GM18520 (cell line): ENCODE measurements around the gene CORO1A.
A peak's percentile ranks its signal among the peaks of the same experiment; 100 is the strongest.
"Not testable (repeated sequence)": the region's sequence is repeated elsewhere in the genome, so short reads cannot be mapped to it uniquely, and the experiment has no call there.

Source experiments
- ATAC-seq: cut with Tn5 transposase; IDR thresholded peaks from one replicate; pipeline ENCODE4 v1.9.1; 2021; ENCODE audit not compliant: unreplicated experiment

CORO1A gene

DNA sequence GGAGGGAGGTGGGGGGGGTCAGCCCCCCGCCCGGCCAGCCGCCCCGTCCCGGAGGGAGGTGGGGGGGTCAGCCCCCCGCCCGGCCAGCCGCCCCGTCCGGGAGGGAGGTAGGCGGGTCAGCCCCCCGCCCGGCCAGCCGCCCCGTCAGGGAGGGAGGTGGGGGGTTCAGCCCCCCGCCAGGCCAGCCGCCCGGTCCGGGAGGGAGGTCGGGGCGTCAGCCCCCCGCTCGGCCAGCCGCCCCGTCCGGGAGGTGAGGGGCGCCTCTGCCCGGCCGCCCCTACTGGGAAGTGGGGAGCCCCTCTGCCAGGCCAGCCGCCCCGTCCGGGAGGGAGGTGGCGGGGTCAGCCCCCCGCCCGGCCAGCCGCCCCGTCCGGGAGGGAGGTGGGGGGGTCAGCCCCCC lies 14.0 kb upstream of the CORO1A start:
- ATAC-seq, result not testable (repeated sequence)

- not testable (repeated sequence) for ATAC-seq
Measured at GRCh38 chr16:30170145-30170544, 13.3 kb upstream of the CORO1A start.

DNA sequence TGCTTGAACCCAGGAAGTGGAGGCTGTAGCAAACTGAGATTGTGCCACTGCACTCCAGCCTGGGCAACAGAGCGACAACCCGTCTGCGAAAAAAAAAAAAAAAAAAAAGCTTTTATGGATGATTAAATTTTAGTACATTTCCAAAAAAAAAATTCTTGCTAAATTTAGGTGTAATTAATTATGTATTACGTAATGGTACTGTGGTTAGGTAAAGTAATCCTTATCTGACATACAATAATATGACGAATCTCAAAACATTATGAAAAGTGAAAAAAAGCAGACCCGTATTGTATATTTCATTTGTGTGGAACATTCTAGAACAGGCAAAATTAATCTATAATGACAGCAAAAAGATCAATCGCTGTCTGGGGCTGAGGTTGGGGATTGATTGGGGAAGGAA lies 10.3 kb upstream of the CORO1A start:
- no peak for ATAC-seq

DNA sequence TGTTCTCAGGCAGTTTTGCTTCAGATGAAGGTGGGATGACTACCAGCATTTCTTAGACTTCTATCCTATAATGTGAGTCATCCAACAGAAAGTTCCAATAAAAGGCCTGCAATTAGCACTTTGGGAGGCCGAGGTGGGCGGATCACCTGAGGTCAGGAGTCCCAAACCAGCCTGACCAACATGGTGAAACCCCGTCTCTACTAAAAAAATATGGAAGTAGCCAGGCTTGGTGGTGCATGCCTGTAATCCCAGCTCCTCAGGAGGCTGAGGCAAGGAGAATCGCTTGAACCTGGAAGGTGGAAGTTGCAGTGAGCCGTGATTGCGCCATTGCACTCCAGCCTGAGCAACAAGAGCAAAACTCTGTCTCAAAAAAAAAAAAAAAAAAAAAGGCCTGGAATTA lies 6.5 kb upstream of the CORO1A start:
- ATAC-seq, result not testable (repeated sequence)

- ATAC-seq, result no peak
Measured at GRCh38 chr16:30179195-30179594, 4.2 kb upstream of the CORO1A start.

DNA sequence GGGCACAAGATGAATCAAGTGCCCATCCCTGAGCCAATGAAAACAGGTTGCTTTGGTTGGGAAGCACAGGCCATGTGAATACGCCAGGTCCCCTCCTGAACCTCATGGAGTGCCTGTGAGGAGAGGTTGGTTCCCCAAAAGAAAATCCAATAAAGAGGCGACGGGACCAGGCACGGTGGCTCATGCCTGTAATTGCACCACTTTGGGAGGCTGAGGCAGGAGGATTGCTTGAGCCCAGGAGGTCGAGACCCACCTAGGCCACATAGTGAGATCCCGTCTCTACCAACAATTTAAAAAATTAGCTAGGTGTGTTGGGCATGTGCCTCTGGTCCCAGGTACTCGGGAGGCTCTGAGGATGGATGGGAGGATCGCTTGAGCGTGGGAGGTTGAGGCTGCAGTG lies 3.5 kb upstream of the CORO1A start:
- no peak for ATAC-seq

- no peak for ATAC-seq
Measured at GRCh38 chr16:30180741-30181140, 2.7 kb upstream of the CORO1A start.

- ATAC-seq, result no peak
Measured at GRCh38 chr16:30184096-30184890, 891 bp downstream of the CORO1A start.

DNA sequence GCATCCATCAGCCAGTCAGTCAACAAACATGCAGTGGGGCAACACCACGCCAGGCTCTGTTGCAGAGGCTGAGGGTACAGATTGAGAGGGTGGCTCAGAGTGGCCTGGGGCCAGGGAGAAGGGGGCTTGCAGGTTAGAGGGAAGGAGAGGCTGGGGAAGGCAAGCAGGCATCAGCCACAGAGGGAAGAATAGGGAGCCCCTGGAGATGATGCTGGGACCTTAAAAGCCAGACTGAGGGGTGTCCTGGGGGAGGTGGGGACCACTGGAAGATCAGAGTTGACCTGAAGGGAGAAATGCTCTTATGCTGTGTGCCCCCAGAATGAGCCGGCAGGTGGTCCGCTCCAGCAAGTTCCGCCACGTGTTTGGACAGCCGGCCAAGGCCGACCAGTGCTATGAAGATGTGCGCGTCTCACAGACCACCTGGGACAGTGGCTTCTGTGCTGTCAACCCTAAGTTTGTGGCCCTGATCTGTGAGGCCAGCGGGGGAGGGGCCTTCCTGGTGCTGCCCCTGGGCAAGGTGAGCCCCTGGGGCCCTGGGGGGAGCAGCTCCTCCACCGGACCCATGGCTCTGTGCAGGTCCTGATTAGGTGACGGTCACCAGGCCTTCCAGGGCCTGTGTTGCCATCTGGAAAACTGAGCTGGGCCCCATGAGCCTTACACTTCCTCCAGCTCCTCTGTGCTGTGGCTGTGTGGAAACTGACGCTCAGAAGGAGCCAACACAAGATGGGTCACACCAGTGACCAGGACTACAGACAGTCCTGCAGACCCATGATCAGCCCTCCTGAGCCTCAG lies 1.7 kb downstream of the CORO1A start:
- no peak for ATAC-seq

DNA sequence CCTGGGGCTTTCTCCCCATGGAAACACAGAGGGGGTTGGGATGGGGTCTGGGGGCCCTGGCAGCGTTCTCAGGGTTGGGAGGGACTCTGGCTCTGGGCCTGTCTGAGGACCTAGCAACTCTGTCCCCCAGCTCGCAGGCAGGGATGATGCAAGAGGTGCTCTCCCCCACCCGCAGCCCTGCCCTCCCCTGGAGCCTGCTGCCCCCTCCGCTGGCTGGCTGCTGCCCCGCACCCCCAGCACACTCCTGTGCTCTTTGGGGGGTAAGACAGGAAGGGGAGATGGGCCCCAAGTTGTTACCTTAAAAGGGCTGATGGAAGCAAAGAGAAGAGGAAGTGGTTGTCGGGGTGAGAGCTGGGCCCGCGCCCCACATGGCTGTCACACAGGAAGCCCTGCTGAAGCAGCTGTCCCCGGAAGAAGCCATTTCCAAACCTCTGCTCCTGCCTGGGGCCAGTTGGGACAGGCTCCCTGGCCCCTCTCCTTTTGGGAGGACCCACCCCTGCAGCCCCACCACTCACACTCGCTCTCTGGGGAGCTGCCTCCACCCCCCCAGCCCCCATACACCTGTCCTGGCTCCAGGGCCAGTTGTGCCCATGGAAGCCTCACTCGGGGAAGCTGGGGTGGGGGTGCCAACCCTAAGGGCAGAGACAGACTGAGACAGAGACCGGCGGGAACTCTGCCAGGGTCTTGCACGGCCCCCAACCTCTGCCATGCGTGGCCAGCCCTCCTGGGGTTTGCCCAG lies 2.5 kb downstream of the CORO1A start:
- ATAC-seq, result no peak

- no peak for ATAC-seq
Measured at GRCh38 chr16:30186444-30186781, 3.0 kb downstream of the CORO1A start.

GRCh38 chr16:30186782-30187555 lies 3.6 kb downstream of the CORO1A start:
- no peak for ATAC-seq

- no peak for ATAC-seq
Measured at GRCh38 chr16:30187556-30187865, 4.1 kb downstream of the CORO1A start.

- no peak for ATAC-seq
Measured at GRCh38 chr16:30187971-30188561, 4.7 kb downstream of the CORO1A start.

- not testable (repeated sequence) for ATAC-seq
Measured at GRCh38 chr16:30191158-30191557, 7.8 kb downstream of the CORO1A start.

GRCh38 chr16:30193098-30193497 lies 9.7 kb downstream of the CORO1A start:
- not testable (repeated sequence) for ATAC-seq

- ATAC-seq, result peak; percentile 89
Measured at GRCh38 chr16:30193615-30194014, 10.2 kb downstream of the CORO1A start, which contains the start of the genes BOLA2B and SLX1A. Gene BOLA2B, minus strand, starts transcription at chr16:30193666. Its CDS starts 71 bp downstream, at chr16:30193595. Gene SLX1A, plus strand, starts transcription at chr16:30193875. Its CDS starts 210 bp downstream, at chr16:30194085.

- ATAC-seq, result peak; percentile 30
Measured at GRCh38 chr16:30194172-30194925, 10.9 kb downstream of the CORO1A start.

- ATAC-seq, result not testable (repeated sequence)
Measured at GRCh38 chr16:30197001-30197400, 13.6 kb downstream of the CORO1A start.

GRCh38 chr16:30199049-30199448 lies 15.6 kb downstream of the CORO1A start, which contains the start of gene SULT1A3:
Gene SULT1A3, plus strand, starts transcription at chr16:30199255. Its CDS starts 1,474 bp downstream, at chr16:30200729.
- ATAC-seq, result not testable (repeated sequence)
